Stimulated activated CD8-positive, alpha-beta memory T cell treated with anti-CD3 and anti-CD28 coated beads, Interleukin-12 subunit alpha, Interleukin-12 subunit beta, amount 100 ng/mL, for 1 hour (primary cell): ENCODE results near the gene PODN.

Source experiments
- DNase-seq: peaks from one replicate; pipeline ENCODE4 v3.0.0-alpha.2; 2020; ENCODE audit warnings: low read depth

Gene PODN

GRCh38 chr1:53050310-53050709 lies 11.7 kb upstream of the PODN start:
- DNase-seq: no peak

DNA sequence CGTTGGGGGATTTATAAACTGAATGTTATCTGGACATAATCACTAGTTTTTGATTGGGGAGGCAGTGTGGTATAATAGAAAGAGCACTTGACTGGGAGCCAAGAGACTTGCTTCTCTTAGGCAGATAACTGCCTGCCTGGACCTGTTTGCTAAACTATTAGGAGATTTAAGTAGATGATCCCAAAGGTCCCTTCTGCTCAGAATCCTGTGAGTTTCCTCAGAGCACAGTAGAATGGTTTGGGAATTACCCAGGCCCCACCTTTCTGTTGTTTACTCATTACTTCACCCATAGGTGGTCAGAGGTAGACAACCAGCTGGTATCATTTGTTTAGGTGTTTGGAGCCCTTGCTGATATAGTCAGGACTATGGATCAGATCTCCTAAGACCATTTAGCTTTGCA lies 10.3 kb upstream of the PODN start:
- no peak for DNase-seq

DNA sequence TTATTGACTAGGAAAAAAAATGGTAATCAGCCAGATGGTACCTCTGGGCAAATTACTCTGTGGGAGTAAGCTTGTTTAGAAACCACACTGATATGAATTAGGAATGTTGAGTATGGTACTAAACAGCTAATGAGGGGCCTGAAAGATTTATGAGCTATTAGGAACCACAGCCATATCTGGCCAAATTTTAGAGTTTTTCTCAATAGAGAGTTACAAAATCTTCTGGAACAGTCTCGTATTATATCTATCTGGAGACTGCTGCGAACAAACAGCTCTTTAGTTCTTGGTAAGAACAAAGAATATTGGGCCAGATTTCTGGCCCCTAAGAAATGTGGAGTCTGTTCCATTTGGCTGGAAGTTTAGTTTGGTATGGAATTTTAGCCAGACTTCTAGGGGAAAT lies 4.9 kb upstream of the PODN start:
- no peak for DNase-seq

DNA sequence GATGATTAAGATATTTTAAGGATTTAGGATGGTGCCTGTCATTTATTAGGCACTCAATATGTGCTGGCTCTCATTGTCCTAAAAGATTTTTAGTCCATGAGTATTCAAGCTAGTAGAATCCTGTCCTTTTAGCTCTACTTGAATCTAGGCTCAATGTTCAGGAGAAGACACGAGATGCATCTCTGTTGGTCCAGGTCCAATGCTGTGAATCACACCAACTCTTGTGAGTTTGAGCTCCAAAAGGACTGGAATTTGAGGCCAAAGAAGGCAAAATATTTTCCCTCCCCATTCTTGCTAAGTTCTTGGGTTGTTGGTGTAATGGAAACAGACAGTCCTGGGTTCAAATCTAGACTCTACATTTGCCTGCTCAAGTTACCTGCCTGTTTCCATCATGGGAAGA lies 1.4 kb upstream of the PODN start:
- DNase-seq: no peak

- no peak for DNase-seq
Observed at GRCh38 chr1:53061123-53061858, 722 bp upstream of the PODN start.

- no peak for DNase-seq
Observed at GRCh38 chr1:53062708-53063591, 937 bp downstream of the PODN start.

GRCh38 chr1:53063744-53064515 lies 1.9 kb downstream of the PODN start:
- DNase-seq: no peak

GRCh38 chr1:53065391-53065790 lies 3.4 kb downstream of the PODN start:
- no peak for DNase-seq

GRCh38 chr1:53066488-53066887 lies 4.5 kb downstream of the PODN start:
- DNase-seq: no peak

DNA sequence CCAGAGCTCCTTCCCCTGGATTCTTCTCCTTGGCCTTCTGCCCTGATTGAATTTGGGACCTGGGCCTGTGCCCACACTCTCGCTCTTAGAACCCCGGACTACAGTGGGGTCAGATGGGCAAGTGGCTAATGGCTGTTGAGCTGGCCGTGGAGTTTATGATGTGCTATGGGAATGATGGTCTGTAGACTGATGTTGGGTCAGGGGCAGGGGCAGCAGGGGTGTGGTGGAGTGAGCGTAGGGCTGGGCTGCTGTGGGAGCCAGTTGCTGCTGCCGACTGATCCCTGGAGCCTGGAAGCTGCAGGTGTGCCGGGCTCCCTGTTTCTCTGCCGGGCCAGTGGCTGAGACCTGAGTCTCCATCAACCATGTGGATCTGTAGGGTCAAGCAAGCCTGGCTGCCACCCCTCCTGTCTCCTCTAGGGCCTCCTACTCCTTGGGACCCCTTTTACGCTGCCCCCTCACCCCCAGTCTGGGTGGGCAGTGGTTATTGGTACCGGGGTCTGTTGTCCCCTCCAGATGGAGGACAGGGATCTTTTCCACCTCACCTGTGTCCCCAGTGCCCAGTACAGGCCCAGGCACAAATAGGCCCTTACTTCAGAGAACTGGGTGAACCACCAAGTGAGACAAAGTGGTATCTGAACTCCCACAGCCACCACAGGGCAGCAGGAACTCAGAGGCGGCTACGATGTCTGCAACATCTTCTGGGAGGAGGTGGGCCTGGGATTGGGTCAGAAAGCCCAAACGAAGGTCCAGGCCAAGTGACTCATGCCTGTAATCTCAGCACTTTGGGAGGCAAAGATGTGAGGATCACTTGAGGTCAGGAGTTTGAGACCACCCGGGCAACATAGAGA lies 5.1 kb downstream of the PODN start:
- DNase-seq: no peak

- no peak for DNase-seq
Observed at GRCh38 chr1:53067886-53068285, 5.9 kb downstream of the PODN start.

DNA sequence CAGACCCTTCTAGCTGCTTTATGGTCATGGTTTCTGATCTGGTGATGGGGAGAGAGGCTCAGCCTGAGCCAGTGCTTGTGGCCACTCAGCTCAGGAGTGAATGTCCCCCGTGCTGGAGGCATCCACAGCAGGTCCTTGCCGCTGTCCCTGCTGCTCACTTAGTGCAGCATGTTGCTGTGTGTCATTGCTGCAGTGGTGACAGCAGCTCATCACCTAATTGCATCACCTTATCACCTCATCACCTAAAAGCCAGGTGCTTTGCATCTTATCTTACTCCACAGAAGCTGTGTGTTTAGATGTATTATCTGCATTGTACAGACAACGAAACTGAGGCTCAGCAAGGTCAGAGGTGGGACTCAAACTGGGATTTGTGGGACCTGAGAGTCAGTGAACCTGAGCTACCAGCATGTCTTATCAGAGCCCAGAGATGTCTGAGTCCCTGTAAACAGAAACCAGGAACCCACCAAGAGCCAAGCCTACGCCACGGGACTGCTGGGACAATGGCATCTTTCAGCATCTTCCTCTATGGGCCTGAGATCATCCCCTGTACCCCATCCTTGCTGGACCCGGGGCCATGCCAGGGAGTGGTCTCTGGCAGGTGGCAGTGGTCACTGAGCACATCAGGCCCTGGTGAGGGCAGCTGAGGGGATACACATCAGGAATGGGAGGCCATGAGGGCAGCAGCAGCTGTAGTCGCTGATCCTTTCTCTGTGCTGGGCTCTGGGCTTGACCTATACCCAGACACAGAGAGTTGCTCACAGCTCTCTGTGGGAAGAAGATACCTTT lies 6.5 kb downstream of the PODN start:
- DNase-seq: no peak

GRCh38 chr1:53069265-53069662 lies 7.3 kb downstream of the PODN start:
- no peak for DNase-seq

DNA sequence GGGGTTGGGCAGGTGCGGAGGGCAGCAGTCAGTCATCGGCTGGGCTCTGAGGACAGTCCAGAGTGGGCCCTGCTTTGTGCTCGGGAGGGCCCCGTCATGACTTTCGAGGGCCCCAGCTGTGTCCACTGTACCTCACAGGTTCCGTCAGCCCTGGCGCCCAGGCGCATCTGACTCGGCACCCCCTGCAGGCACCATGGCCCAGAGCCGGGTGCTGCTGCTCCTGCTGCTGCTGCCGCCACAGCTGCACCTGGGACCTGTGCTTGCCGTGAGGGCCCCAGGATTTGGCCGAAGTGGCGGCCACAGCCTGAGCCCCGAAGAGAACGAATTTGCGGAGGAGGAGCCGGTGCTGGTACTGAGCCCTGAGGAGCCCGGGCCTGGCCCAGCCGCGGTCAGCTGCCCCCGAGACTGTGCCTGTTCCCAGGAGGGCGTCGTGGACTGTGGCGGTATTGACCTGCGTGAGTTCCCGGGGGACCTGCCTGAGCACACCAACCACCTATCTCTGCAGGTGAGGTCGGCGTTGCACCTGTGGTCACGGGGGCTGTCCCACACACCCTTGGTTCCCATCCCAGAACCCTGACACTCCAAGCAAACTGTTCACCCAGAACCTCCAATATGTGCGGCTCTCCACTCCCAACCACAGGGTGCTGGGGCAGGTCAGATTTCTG lies 7.8 kb downstream of the PODN start:
- no peak for DNase-seq

DNA sequence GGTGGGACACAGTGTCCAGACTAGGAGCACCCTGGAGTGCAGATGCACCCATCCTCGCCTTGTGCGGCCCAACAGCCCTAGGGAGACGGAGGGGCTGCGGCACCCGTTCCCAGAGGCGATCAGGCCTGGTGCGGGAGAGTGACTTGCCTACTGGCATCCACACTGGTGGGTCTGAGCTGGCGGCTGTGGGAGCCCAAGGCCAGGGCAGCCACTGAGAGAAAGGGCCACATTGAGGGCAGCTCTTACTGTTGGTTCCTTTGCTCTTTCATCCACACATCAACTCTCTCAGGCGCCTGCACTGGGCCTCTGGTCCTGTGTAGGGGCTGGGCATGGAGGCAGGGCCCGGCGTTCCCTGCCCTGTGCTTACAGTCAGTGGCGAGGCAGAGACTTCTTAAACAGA lies 8.6 kb downstream of the PODN start:
- DNase-seq: no peak

DNA sequence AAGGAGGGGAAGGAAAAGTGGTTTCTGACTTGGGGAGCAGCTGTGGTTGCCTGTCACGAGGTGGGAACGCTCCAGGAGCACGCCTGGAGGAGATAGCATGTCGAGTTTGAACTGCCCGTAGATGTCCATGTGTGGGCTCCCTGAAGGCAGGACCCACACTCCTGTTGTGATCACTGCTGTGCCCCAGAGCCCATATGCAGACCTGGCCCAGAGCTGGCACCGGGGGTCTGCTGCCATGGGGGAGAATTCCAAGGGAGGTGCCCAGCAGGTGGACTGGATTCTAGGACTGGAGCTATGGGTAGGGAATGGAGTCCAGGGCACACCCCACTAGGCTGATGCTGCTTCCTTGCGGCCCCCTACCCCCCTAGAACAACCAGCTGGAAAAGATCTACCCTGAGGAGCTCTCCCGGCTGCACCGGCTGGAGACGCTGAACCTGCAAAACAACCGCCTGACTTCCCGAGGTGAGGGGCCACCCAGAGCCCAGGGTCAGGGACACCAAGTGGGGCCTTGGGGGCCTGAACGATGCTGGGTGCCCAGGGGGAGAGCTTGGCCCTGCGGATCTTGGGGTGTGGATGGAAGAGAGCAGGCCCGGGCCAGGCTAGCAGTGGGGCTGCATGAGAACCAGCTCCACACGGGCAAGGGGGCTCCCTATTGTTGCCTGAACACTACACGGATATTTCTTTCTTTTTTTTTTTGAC lies 9.3 kb downstream of the PODN start:
- DNase-seq: no peak

- no peak for DNase-seq
Observed at GRCh38 chr1:53071915-53072314, 9.9 kb downstream of the PODN start.

- DNase-seq: no peak
Observed at GRCh38 chr1:53073287-53073686, 11.3 kb downstream of the PODN start.

DNA sequence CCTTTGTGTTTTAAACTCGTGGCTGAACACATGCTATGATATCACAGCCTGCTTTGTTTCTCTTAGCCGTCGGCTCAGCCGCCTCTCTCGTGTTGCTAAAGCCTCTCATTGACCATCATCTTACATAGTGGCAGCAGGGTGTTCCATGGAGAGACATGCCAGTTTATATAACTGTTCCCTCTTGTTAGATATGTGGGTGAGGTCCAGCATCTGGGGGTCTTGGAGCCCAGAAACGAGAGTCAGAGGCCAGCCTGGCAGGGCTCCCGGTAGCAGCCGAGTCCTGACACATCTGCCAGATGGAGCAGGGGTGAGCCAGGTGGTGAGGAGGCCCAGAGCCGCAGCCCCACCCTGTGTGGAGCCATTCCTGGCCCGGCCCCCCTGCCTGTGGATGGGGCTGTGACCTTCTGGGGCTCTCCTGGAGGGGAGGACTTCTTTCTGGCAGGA lies 11.9 kb downstream of the PODN start:
- no peak for DNase-seq
